ENCODE data around the gene TTYH1.

TTYH1 gene

GRCh38 chr19:54391589-54392061, 23.6 kb upstream of the TTYH1 start:
- TF ChIP-seq CTCF (IDR thresholded peaks at IDR 0.05; ENCODE audit: insufficient read depth, low read length, poor library complexity, severe bottlenecking): no peak
- Histone ChIP-seq H3K27me3 (replicated peaks; ENCODE audit: control insufficient read depth, insufficient read depth, low read length) (no peaks in the 10 kb centered on the region; the same call in 1 of the 2 replicates), H3K36me3 (ENCODE audit: control insufficient read depth, insufficient read depth, low read length) (no peaks in the 10 kb centered on the region), H3K4me3 (replicated peaks; ENCODE audit: low read depth, low read length) (no peak overlapping the region)
- DNase-seq (ENCODE audit: extremely low read depth, insufficient read length): no peak

- Histone ChIP-seq H3K36me3 (ENCODE audit: control insufficient read depth, insufficient read depth, low read length) (no peaks in the 10 kb centered on the region), H3K27me3 (replicated peaks; ENCODE audit: control insufficient read depth, insufficient read depth, low read length) (no peaks in the 10 kb centered on the region; the same call in 1 of the 2 replicates), H3K4me3 (replicated peaks; ENCODE audit: low read depth, low read length) (no peak overlapping the region)
- DNase-seq (ENCODE audit: extremely low read depth, insufficient read length): no peak
- no peak for TF ChIP-seq CTCF (IDR thresholded peaks at IDR 0.05; ENCODE audit: insufficient read depth, low read length, poor library complexity, severe bottlenecking)
Observed at GRCh38 chr19:54392105-54392504, 23.2 kb upstream of the TTYH1 start.

GRCh38 chr19:54393381-54393780, 21.9 kb upstream of the TTYH1 start:
- H3K27me3 ChIP-seq (replicated peaks; ENCODE audit: control insufficient read depth, insufficient read depth, low read length): no peaks in the 10 kb centered on the region; the same call in 1 of the 2 replicates
- no peak overlapping the region for H3K4me3 ChIP-seq (replicated peaks; ENCODE audit: low read depth, low read length)
- no peaks in the 10 kb centered on the region for H3K36me3 ChIP-seq (ENCODE audit: control insufficient read depth, insufficient read depth, low read length)
- DNase-seq (ENCODE audit: extremely low read depth, insufficient read length): no peak
- no peak for TF ChIP-seq CTCF (IDR thresholded peaks at IDR 0.05; ENCODE audit: insufficient read depth, low read length, poor library complexity, severe bottlenecking)

GRCh38 chr19:54395685-54396084, 19.6 kb upstream of the TTYH1 start:
- DNase-seq (ENCODE audit: extremely low read depth, insufficient read length): no peak
- TF ChIP-seq CTCF (IDR thresholded peaks at IDR 0.05; ENCODE audit: insufficient read depth, low read length, poor library complexity, severe bottlenecking): no peak
- Histone ChIP-seq H3K36me3 (ENCODE audit: control insufficient read depth, insufficient read depth, low read length) (no peaks in the 10 kb centered on the region), H3K27me3 (replicated peaks; ENCODE audit: control insufficient read depth, insufficient read depth, low read length) (no peaks in the 10 kb centered on the region; the same call in 1 of the 2 replicates), H3K4me3 (replicated peaks; ENCODE audit: low read depth, low read length) (no peak overlapping the region)

- DNase-seq (ENCODE audit: extremely low read depth, insufficient read length): no peak
- no peaks in the 10 kb centered on the region for H3K27me3 ChIP-seq (replicated peaks; ENCODE audit: control insufficient read depth, insufficient read depth, low read length)
- no peak overlapping the region for H3K4me3 ChIP-seq (replicated peaks; ENCODE audit: low read depth, low read length)
- no peaks in the 10 kb centered on the region for H3K36me3 ChIP-seq (ENCODE audit: control insufficient read depth, insufficient read depth, low read length)
- no peak for TF ChIP-seq CTCF (IDR thresholded peaks at IDR 0.05; ENCODE audit: insufficient read depth, low read length, poor library complexity, severe bottlenecking)
Observed at GRCh38 chr19:54399189-54399588, 16.1 kb upstream of the TTYH1 start.

GRCh38 chr19:54400913-54401312, 14.4 kb upstream of the TTYH1 start:
- no peaks in the 10 kb centered on the region for H3K27me3 ChIP-seq (replicated peaks; ENCODE audit: control insufficient read depth, insufficient read depth, low read length)
- DNase-seq (ENCODE audit: extremely low read depth, insufficient read length): no peak

More at GRCh38 chr19:54400913-54401312, 14.4 kb upstream of the TTYH1 start:
- no peak for TF ChIP-seq CTCF (IDR thresholded peaks at IDR 0.05; ENCODE audit: insufficient read depth, low read length, poor library complexity, severe bottlenecking)
- Histone ChIP-seq H3K4me3 (replicated peaks; ENCODE audit: low read depth, low read length) (no peak overlapping the region), H3K36me3 (ENCODE audit: control insufficient read depth, insufficient read depth, low read length) (no peaks in the 10 kb centered on the region)
